ENCODE results near the gene GOLGA8T.
"Not testable (repeated sequence)": the region's sequence is repeated elsewhere in the genome, so short reads cannot be mapped to it uniquely, and the experiment has no call there.

GOLGA8T gene

GRCh38 chr15:30191639-30192038 is 56.8 kb downstream of the GOLGA8T start:
- DNase-seq (ENCODE audit: low read depth) = not testable (repeated sequence)

GRCh38 chr15:30192119-30192745 is 57.4 kb downstream of the GOLGA8T start:
- not testable (repeated sequence) for DNase-seq (ENCODE audit: low read depth)

- DNase-seq (ENCODE audit: low read depth) = not testable (repeated sequence)
Observed at GRCh38 chr15:30192892-30193291, 58.0 kb downstream of the GOLGA8T start.

Measured in stimulated activated CD8-positive, alpha-beta memory T cell treated with anti-CD3 and anti-CD28 coated beads, Interleukin-12 subunit alpha, Interleukin-12 subunit beta, amount 100 ng/mL, for 4 hours (primary cell).